GM19099 (cell line): ENCODE measurements around the gene CRISP3.

Experiments used
- POLR2A ChIP-seq: IDR thresholded peaks from 3 replicates; pipeline ENCODE4 v1.6.1; 2011; ENCODE audit warnings: low read depth; ENCODE audit not compliant: insufficient read length; ENCODE audit errors: extremely low read depth

CRISP3 gene, protein sequence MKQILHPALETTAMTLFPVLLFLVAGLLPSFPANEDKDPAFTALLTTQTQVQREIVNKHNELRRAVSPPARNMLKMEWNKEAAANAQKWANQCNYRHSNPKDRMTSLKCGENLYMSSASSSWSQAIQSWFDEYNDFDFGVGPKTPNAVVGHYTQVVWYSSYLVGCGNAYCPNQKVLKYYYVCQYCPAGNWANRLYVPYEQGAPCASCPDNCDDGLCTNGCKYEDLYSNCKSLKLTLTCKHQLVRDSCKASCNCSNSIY

DNA sequence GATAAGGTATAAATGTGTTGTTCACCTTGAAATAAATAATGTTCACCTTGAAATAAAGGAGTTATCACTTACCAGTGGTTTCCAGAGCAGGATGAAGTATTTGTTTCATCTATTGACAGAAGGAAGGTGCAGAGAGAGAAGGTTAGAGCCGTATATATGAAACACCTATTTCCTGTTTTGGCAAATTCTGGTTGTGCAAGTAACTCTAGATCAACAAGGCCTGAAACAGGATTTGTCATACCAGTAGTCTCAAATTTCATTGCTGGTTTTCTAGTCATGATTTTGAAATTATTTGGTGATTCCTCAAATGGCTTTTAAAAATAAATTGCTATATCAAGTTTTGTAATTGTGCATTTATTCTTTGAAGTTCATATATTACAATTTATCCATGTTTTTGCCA lies at the start of gene CRISP3:
Gene CRISP3 (minus strand): TSS at position 130 of the 400 bp plus-strand sequence. CDS start 21 bp downstream, at position 109.
- TF ChIP-seq POLR2A: no peak

DNA sequence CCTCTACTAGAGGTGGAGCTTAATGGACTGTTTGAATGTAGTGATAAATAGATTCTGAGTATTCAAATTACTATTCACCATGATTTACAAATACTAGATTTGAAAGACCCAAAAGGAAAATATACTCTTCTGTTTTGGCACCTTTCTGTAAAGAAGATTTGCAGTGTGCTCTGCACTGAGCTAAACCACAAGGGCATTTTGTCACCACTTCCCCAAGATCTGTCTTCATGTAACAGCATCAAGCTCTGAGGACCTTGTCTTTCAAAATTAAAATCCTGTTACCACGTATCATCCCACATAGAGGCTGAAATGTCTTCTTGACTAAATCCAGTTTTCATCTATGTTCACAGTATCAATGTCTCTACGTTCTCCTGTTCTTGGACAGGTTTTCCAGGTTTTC lies 46.2 kb upstream of the CRISP3 start:
- TF ChIP-seq POLR2A: no peak

DNA sequence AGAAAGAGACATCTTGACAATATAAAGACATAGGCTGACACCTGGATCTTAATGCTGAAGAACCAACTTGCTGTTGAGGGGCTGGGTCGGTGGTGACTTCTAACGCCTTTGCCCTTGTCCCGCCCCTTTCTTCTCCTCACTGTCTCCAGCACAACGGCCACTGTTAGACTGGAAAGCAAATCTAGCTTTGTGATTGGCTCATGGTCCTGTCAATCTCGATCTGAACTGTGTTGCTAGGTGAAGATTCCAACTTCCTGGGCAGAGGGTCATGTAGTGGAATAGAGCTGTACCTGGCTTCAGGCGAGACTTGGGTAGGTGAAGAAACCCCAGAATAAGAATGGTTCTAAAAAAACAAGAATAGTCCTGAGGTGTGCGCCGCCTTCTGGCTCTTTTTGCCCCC lies 43.0 kb upstream of the CRISP3 start, which contains the start of gene PGK2:
Gene PGK2 (minus strand): TSS at position 110 of the 400 bp plus-strand sequence. CDS start 98 bp downstream, at position 12.
- TF ChIP-seq POLR2A: no peak

DNA sequence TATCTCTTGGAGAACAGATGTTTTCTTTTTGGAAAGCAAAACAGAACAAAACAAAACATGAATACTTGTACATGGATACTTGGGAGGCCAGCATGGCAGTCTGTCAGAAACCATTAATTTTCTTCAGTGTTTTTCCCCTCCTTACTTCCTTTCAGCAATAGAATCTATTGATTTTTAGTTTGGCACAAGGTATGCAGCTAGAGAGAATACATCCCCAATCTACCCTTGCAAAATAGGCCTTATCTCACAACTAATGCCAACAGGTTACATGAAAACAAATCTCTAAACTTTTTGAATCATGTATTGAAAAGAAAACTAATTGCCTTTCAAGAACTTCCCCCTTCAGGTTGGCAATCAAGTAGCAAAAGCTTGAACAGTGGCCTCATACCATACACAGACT lies 40.1 kb upstream of the CRISP3 start:
- no peak for TF ChIP-seq POLR2A

DNA sequence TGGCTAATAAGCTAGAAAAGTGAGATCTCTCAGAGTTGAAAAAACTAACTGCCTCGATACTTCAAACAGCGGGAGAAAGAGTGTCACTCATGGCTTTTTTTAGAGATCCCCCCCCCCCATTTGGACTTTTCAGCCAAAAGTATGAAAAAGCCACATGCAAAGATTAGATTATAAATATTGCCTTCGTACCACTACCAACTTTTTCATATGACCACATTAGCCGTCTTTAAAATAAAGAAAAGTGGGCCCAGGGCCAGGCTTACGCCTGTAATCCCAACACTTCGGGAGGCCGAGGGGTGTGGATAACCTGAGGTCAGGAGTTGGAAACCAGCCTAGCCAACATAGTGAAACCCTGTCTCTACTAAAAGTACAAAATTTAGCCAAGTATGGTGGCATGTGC lies 38.5 kb upstream of the CRISP3 start:
- TF ChIP-seq POLR2A: no peak

DNA sequence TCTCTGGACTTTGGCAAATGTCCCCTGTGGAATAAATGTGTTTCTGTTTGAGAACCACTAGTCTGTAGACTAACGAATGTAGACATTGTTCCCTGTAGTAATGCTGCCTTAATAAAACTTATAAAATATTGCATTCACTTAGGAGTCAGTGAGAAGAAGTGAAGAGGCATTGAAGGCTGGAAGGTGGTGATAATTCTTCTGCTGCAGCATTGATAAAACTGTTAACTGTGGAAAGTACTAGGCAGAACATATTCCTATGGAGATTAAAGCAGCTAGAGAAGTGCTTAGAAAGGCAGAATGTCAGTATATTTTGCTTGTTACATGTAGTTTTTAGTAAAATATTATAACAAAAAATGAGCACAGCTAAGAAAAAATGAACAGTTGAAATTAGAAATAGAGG lies 38.1 kb upstream of the CRISP3 start:
- TF ChIP-seq POLR2A: no peak

DNA sequence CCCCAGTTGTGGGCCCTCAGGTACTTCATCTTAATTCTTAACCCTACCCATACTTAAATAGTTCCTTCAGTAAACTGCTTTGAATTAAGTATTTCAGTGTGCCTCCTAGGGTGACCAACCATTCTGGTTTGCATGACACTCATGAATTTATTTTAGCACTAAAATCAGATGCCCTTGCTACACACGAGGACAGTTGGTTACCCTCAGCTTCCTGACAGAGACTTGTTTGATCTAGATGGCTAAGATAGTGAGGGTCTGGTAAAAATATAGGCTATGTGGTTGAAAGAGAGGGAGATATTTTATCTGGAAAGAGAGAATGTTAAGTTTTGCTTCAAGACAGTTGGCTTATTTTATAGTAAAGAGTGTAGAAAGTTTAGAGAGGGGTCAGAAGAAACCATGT lies 32.3 kb upstream of the CRISP3 start:
- TF ChIP-seq POLR2A: no peak

DNA sequence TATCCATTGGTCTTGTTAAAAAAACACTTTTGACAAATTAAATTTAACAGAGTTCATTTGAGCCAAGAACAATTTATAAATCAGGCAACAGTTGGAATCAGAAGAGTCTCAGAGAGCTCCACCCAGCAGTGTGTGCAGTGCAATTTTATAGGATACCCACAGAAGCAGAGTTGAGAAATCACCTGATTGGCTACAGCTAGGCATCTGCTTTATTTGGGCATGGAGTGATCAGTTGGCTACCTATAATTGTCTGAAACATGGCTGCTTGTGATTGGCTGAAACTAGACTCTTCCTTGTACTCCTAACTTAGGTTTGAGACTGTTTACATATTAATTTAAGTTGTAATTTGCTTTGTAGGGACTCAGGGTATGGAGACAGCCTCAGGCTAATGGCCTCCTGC lies 30.9 kb upstream of the CRISP3 start:
- TF ChIP-seq POLR2A: no peak

DNA sequence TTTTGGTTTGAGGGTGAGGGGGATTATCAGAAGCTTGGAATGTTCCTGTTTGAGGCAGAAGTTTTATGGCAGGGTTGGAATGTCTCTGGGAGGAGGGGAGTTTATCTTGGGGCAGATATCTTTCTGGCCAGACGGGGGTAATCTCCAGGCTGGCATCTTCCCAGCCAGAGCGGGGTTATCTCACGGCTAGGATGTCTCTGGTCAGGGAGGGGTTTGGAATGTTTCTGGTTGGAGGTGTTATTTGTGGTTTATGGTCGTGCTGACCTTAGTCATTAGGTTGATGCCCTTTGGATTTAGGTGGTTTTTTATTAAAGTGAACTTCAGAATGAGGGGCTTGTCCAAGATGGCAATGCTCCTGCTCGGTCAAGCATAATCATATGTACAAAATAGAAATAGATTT lies 28.1 kb upstream of the CRISP3 start:
- no peak for TF ChIP-seq POLR2A

DNA sequence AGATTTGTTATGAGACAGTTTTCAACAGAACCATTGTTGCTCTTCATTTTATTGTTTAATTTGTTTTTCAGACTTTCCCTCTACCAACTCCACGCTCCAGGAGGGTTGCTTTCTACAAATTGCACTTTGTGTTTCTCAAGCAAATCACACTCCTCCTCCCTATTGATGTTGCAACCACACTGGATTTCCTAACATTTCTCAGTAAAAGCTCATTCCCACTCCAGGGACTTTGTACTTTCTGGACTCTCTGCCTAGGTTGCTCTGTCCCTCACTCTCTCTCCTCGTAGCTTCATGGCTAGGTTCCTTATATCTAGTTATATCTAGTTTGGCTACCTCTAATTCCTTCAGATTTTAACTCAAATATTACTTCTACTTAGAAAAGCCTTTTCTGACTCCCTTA lies 22.6 kb upstream of the CRISP3 start:
- TF ChIP-seq POLR2A: no peak

DNA sequence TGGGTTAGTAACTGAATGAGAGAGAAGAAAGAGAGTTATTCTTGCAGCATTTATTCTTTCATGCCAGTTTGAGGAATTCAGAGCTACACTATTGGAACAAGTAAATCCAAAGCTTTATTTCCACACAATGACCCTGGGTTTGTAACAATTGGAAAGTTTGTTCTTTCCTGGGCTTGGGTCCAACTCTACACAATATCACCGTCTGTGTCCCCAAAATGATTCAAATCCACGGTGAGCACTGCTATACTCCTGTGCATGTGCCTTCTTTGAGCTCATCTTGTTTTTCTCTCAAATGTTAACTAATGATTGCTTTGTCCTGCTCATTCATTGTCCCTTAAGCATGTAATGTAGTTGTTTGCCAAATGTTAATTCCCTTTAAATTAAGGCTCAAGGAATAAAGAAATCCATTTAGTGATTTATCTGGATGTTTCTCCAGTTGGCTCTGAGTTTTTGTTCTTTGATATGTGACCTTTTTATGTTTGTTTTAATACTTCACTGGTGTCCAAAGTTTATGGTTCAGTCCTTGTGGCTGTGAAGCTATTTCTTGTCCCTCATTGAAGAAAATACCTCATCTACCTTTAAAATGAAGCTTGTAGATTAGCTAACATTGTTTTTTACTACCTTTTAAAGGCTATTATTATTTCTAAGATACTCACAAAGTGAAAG lies 20.5 kb upstream of the CRISP3 start:
- TF ChIP-seq POLR2A: no peak

DNA sequence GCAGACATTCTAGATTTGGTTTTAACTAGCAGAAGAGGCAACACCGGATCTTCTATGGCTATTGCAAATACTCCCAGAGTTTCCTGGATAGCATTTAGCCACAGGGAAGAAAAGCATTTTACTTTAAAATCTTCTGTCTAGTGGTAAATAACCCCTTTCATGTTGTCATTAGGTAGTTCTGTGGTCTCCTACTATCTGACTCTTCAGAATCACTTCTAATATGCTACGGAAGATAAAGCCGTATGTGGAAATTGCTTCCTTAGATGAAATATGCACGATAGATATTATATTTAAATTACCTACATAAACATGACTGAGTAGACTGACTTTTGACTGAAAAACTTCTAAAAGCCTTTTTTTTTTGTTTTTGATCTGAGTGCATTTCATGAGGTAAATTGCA lies 759 bp downstream of the CRISP3 start:
- TF ChIP-seq POLR2A: no peak

DNA sequence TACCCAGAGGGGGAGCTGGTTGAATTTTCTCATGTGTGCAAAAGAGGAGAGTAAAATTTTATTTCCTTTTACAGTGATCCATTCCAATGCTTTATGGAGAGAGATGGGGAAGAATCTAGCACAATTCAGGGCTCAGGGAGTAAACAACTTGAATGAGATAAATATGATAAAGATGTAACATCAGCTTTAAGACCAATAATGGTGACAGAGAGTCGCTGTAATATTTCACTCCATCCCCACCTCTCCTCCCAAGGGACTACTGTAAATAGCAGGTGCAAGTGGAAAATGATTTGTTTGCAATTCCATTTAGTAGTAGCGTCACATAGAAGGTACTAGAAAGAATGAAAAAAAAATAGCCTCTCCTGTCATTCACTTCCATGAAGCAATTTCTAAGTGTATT lies 4.8 kb downstream of the CRISP3 start:
- TF ChIP-seq POLR2A: no peak

DNA sequence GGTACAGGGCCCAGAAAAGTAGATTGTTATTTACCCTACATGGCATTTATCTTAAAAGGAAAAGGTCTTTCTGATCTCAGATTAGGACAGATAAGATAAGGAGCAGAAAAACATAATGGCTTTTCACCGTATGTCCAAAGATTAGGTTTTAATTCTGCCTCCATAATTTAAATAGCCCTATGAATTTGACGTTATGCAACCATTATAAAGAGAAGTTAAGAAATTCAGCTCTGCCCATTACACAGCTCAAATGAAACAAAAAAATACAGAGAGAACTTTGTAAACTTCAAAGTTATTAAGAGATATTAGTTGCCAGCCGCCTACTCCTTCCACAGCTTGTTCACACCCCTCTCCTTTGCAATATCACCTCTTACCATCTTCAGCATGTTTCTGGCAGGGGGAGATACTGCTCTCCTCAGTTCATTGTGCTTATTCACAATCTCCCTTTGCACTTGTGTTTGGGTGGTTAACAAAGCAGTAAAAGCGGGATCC lies 8.1 kb downstream of the CRISP3 start:
- no peak for TF ChIP-seq POLR2A

DNA sequence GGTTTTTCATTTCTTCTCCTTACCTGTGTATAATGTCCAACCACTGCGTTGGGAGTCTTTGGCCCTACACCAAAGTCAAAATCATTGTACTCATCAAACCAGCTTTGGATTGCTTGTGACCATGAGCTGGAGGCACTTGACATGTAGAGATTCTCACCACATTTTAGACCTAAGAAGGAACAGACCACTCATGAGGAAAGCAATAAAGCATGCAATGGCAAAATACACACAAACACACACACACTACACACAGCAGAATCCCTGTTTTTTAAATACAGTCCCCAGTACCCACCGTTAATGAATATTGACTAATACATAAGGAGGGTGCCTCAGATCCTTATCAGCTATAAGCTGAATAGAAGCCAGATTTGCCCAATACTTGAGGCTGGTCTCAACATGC lies 10.5 kb downstream of the CRISP3 start:
- TF ChIP-seq POLR2A: no peak

DNA sequence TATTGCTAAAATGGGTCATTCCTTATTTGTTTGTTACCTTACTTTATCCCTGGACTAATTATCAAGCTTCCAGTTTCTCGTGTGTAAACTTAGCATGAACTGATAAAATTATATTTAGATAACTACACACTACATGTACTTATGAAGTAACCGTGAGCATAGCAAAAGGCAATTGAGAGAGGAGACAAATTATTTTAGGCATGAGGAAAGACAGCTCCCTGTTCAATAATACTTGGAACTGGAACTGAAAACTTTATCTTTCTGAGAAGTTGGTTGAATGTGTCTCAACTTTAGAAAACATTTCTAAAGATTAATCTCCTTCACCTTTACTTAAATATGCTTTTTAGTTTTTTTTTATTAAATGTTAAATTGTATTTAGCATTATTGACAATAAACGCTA lies 11.4 kb downstream of the CRISP3 start:
- no peak for TF ChIP-seq POLR2A
